Measurements from ENCODE around the gene LGALS3BP. TPM values are rescaled to one million over a fixed set of nuclear protein-coding genes. Genes with fewer than 3 reads are reported as not detected.

The LGALS3BP gene
- total and polyA plus RNA-seq, 2 experiments from 2014 or later, result 15.1 to 36.5 TPM

DNA sequence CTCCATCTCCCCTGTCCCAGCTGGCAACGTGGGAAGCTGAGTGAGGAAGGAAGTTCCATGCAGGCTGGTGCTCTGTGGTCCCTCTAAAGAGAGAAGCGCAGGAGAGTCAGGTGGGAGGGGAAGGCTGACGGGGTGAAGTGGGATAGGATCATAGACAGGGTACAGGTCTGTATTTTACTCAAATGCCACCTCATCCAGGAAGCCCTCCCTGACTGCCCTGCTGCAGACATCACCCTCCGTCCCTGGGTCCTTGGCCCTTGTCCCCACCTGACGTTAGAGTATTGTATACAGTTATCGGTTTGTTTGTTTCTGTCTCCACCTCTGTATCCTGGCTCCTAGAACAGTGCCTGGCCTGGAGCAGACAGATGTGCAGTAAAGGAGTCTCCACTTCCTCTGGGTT is 18.2 kb upstream of the LGALS3BP start:
- no peak for TF ChIP-seq REST (IDR thresholded peaks at IDR 0.05; ENCODE audit: unreplicated experiment)
- no peak for TF ChIP-seq ETS1 (IDR thresholded peaks at IDR 0.05)
- TF ChIP-seq JUNB (IDR thresholded peaks at IDR 0.05; ENCODE audit: unreplicated experiment), result no peak
- TF ChIP-seq ZNF331 (CRISPR knock-in tag; IDR thresholded peaks at IDR 0.05; ENCODE audit: low read depth), result no peak
- TF ChIP-seq ZNF462 (CRISPR knock-in tag; IDR thresholded peaks at IDR 0.05), result no peak
- no peak for TF ChIP-seq POLR2AphosphoS5 (IDR thresholded peaks at IDR 0.05; ENCODE audit: low read depth)
- TF ChIP-seq NANOG (IDR thresholded peaks at IDR 0.05; ENCODE audit: borderline replicate concordance), result no peak
- no peak for TF ChIP-seq EZH2 (IDR thresholded peaks at IDR 0.05; ENCODE audit: low read depth, unreplicated experiment)
- TF ChIP-seq EZH2phosphoT487 (IDR thresholded peaks at IDR 0.05; ENCODE audit: unreplicated experiment), result no peak
- TF ChIP-seq ZNF114 (CRISPR knock-in tag; IDR thresholded peaks at IDR 0.05), result no peak
- no peaks in the 10 kb centered on the region; the same call in 2 of the 3 replicates for H3K4me1 Mint-ChIP-seq
- Histone ChIP-seq H3K4me3 (no peak overlapping the region), H3K27ac (ENCODE audit: low read depth) (no peak overlapping the region), H3K9me2 (ENCODE audit: insufficient read depth) (no peaks in the 10 kb centered on the region), H2AFZ (no peak overlapping the region), H3K36me3 (ENCODE audit: insufficient read depth) (no peaks in the 10 kb centered on the region), H3K79me2 (replicated peaks; ENCODE audit: insufficient read depth) (0 out of 2 replicates have a peak, but pooled peaks cover 7% of the 10 kb centered on the region), H3K4me2 (no peak overlapping the region), H3K27me3 (ENCODE audit: insufficient read depth) (peaks cover 14% of the 10 kb centered on the region), H3F3A (replicated peaks; ENCODE audit: low read depth) (no peaks in the 10 kb centered on the region), H3K4me1 (ENCODE audit: insufficient read depth) (no peaks in the 10 kb centered on the region), H4K20me1 (replicated peaks; ENCODE audit: insufficient read depth) (peaks cover 7% of the 10 kb centered on the region)
- no peaks in the 10 kb centered on the region for H3K9me3 Mint-ChIP-seq
- H3K4me3 Mint-ChIP-seq, result no peak overlapping the region
- ATAC-seq, result no peak
- peaks cover 37% of the 10 kb centered on the region for H3K27me3 Mint-ChIP-seq (ENCODE audit: insufficient read depth, low read depth, poor library complexity)
- H3K27ac Mint-ChIP-seq, result no peak overlapping the region
- H3K36me3 Mint-ChIP-seq (ENCODE audit: low read depth), result peaks cover 35% of the 10 kb centered on the region
- no peak for DNase-seq (ENCODE audit: low spot score)

Measured in GM23338 (cell line).